Measurements from ENCODE around the gene BMPR1A. TPM values are rescaled to one million over a fixed set of nuclear protein-coding genes. Genes with fewer than 3 reads are reported as not detected.

The BMPR1A gene
- total and polyA plus RNA-seq, 2 of the 13 experiments (the other 11 are each of a cell fraction or from before 2014, with no cell fraction given), result 17.8 to 44.2 TPM

DNA sequence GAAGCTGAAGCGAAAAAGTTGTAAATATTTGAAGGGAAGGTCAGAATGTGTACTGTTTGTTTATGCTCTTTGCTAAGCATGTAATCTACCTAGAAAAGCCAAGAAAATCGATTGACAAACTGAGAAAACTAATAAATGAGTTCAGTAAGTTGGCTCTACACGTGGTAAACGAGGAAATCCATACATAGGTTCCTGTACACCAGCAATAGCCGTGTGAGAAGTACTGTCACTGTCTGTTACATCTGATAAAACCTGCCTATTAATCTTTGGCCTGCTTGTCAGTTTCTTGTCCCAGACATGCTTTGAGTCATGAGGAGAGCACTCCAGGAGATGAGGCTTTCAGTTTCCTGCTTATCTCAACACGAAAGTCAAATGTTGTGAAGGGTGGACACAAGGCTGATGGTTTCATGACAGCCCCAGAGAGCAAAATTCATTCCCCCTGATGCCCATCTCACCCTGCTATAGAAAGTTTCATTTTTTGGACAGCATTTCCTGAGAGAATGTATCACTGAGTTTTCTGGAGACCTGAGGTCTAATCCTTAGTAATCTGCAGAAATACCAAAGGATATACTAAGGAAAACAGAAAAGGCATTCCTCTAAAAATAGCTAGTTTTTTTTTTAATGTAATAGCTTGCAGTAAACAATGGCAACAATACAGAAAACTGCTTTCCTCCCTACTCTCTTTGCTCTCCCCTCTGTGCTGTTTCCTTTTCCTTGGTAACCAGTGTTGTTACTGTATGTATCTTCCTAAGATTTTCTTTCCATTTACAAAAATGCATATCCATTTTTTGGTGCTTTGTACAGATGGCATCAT is 18.8 kb downstream of the BMPR1A start (continued):
- TF ChIP-seq, protein P1, sequence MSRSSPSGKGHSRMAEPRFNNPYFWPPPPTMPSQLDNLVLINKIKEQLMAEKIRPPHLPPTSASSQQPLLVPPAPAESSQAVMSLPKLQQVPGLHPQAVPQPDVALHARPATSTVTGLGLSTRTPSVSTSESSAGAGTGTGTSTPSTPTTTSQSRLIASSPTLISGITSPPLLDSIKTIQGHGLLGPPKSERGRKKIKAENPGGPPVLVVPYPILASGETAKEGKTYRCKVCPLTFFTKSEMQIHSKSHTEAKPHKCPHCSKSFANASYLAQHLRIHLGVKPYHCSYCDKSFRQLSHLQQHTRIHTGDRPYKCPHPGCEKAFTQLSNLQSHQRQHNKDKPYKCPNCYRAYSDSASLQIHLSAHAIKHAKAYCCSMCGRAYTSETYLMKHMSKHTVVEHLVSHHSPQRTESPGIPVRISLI (CRISPR knock-in tag; IDR thresholded peaks at IDR 0.05; ENCODE audit: borderline replicate concordance), result peak; percentile 64; the same call in 1 of the 2 replicates
- TF ChIP-seq, protein P2, sequence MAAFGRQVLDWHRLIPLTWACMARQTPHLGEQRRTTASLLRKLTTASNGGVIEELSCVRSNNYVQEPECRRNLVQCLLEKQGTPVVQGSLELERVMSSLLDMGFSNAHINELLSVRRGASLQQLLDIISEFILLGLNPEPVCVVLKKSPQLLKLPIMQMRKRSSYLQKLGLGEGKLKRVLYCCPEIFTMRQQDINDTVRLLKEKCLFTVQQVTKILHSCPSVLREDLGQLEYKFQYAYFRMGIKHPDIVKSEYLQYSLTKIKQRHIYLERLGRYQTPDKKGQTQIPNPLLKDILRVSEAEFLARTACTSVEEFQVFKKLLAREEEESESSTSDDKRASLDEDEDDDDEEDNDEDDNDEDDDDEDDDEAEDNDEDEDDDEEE (CRISPR knock-in tag; IDR thresholded peaks at IDR 0.05), result no peak
- TF ChIP-seq, protein P3, sequence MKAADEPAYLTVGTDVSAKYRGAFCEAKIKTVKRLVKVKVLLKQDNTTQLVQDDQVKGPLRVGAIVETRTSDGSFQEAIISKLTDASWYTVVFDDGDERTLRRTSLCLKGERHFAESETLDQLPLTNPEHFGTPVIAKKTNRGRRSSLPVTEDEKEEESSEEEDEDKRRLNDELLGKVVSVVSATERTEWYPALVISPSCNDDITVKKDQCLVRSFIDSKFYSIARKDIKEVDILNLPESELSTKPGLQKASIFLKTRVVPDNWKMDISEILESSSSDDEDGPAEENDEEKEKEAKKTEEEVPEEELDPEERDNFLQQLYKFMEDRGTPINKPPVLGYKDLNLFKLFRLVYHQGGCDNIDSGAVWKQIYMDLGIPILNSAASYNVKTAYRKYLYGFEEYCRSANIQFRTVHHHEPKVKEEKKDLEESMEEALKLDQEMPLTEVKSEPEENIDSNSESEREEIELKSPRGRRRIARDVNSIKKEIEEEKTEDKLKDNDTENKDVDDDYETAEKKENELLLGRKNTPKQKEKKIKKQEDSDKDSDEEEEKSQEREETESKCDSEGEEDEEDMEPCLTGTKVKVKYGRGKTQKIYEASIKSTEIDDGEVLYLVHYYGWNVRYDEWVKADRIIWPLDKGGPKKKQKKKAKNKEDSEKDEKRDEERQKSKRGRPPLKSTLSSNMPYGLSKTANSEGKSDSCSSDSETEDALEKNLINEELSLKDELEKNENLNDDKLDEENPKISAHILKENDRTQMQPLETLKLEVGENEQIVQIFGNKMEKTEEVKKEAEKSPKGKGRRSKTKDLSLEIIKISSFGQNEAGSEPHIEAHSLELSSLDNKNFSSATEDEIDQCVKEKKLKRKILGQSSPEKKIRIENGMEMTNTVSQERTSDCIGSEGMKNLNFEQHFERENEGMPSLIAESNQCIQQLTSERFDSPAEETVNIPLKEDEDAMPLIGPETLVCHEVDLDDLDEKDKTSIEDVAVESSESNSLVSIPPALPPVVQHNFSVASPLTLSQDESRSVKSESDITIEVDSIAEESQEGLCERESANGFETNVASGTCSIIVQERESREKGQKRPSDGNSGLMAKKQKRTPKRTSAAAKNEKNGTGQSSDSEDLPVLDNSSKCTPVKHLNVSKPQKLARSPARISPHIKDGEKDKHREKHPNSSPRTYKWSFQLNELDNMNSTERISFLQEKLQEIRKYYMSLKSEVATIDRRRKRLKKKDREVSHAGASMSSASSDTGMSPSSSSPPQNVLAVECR (CRISPR knock-in tag; IDR thresholded peaks at IDR 0.05; ENCODE audit: borderline replicate concordance), result peak; percentile 79; the same call in 1 of the 2 replicates
- TF ChIP-seq, protein P4, sequence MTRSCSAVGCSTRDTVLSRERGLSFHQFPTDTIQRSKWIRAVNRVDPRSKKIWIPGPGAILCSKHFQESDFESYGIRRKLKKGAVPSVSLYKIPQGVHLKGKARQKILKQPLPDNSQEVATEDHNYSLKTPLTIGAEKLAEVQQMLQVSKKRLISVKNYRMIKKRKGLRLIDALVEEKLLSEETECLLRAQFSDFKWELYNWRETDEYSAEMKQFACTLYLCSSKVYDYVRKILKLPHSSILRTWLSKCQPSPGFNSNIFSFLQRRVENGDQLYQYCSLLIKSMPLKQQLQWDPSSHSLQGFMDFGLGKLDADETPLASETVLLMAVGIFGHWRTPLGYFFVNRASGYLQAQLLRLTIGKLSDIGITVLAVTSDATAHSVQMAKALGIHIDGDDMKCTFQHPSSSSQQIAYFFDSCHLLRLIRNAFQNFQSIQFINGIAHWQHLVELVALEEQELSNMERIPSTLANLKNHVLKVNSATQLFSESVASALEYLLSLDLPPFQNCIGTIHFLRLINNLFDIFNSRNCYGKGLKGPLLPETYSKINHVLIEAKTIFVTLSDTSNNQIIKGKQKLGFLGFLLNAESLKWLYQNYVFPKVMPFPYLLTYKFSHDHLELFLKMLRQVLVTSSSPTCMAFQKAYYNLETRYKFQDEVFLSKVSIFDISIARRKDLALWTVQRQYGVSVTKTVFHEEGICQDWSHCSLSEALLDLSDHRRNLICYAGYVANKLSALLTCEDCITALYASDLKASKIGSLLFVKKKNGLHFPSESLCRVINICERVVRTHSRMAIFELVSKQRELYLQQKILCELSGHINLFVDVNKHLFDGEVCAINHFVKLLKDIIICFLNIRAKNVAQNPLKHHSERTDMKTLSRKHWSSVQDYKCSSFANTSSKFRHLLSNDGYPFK (CRISPR knock-in tag; IDR thresholded peaks at IDR 0.05; ENCODE audit: borderline replicate concordance), result no peak
- no peak for TF ChIP-seq SOX6 (IDR thresholded peaks at IDR 0.05)
- TF ChIP-seq SOX6 (CRISPR knock-in tag; IDR thresholded peaks at IDR 0.05), result peak; percentile 95
- no peak for TF ChIP-seq MATR3 (CRISPR knock-in tag; IDR thresholded peaks at IDR 0.05)
- no peak for TF ChIP-seq ARHGAP35 (CRISPR knock-in tag; IDR thresholded peaks at IDR 0.05; ENCODE audit: borderline replicate concordance)
- TF ChIP-seq ZNF260 (CRISPR knock-in tag; IDR thresholded peaks at IDR 0.05; ENCODE audit: borderline replicate concordance, low read depth), result no peak
- TF ChIP-seq, protein P5, sequence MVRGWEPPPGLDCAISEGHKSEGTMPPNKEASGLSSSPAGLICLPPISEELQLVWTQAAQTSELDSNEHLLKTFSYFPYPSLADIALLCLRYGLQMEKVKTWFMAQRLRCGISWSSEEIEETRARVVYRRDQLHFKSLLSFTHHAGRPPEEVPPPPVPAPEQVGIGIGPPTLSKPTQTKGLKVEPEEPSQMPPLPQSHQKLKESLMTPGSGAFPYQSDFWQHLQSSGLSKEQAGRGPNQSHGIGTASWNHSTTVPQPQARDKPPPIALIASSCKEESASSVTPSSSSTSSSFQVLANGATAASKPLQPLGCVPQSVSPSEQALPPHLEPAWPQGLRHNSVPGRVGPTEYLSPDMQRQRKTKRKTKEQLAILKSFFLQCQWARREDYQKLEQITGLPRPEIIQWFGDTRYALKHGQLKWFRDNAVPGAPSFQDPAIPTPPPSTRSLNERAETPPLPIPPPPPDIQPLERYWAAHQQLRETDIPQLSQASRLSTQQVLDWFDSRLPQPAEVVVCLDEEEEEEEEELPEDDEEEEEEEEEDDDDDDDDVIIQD (CRISPR knock-in tag; IDR thresholded peaks at IDR 0.05; ENCODE audit: low read depth), result no peak; the same call in 1 of the 2 replicates
- peak; percentile 71; the same call in 1 of the 2 replicates for TF ChIP-seq ZFP82 (CRISPR knock-in tag; IDR thresholded peaks at IDR 0.05; ENCODE audit: borderline replicate concordance)
- no peak for TF ChIP-seq SCMH1 (CRISPR knock-in tag; IDR thresholded peaks at IDR 0.05; ENCODE audit: borderline replicate concordance)
- peak; percentile 80 for TF ChIP-seq PPARG (CRISPR knock-in tag; conservative IDR thresholded peaks at IDR 0.05)
- 0 out of 2 replicates have a peak, but pooled peaks have one; percentile 27 for TF ChIP-seq ESRRA (CRISPR knock-in tag; IDR thresholded peaks at IDR 0.05; ENCODE audit: low read depth)
- peak; percentile 71; the same call in 1 of the 2 replicates for TF ChIP-seq ZNF556 (CRISPR knock-in tag; IDR thresholded peaks at IDR 0.05; ENCODE audit: borderline replicate concordance)
- TF ChIP-seq ZNF329 (CRISPR knock-in tag; IDR thresholded peaks at IDR 0.05; ENCODE audit: low read depth), result no peak

Data from HepG2 (cell line).